Measurements from ENCODE around the gene SYT1.

DNA sequence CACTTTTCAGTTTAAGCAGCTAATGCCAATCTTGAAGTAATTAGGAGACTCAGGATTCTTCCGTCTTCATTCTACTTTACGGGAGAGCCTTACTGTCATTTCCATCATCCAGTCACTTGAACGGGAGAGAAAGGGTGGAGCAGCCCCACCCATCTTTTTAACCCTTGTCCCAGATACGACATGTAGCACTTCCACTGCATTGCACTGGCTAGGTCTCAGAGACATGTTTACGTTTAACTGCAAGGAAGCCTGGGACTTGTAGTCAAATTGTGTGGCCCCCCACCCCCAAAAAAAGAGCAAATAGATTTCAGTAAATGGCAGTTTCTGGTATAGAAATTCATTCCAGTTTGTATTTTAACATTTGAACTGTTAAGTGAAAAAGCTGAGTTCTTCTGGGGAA is 46.1 kb upstream of the SYT1 start:
- TF ChIP-seq CTCF (IDR thresholded peaks at IDR 0.05) (no peak), POLR2A (IDR thresholded peaks at IDR 0.05) (no peak)

Measured in uterus (tissue), 2 donors.